GM12891 (cell line): Measurements from ENCODE around the gene KIAA1328.

Experiments
- DNase-seq: peaks from one replicate; pipeline ENCODE4 v3.0.0; 2011; ENCODE audit warnings: low spot score; ENCODE audit not compliant: insufficient read length
- FAIRE-seq: peaks from 2 replicates; lab custom pipeline; 2011; peaks lifted over from hg19 to GRCh38; lab: Jason Lieb, UNC
- PAX5 ChIP-seq: IDR thresholded peaks from 2 replicates; pipeline ENCODE4 v1.6.1; 2011; ENCODE audit warnings: low read length, moderate library complexity, mild to moderate bottlenecking; ENCODE audit not compliant: insufficient read depth, severe bottlenecking
- POLR2A ChIP-seq: IDR thresholded peaks from 2 replicates; pipeline ENCODE4 v1.6.1; 2011; ENCODE audit warnings: low read depth, low read length, control low read depth
- POLR2AphosphoS5 ChIP-seq: IDR thresholded peaks from 2 replicates; pipeline ENCODE4 v1.6.1; 2011; ENCODE audit warnings: low read depth, low read length, control low read depth
- POU2F2 ChIP-seq: IDR thresholded peaks from 2 replicates; pipeline ENCODE4 v1.6.1; 2011; ENCODE audit warnings: low read depth, mild to moderate bottlenecking, control low read depth, low read length, moderate library complexity
- SPI1 ChIP-seq: IDR thresholded peaks from 2 replicates; pipeline ENCODE4 v1.6.1; 2011; ENCODE audit warnings: low read depth, low read length, control low read depth
- TAF1 ChIP-seq: IDR thresholded peaks from 2 replicates; pipeline ENCODE4 v1.6.1; 2011; ENCODE audit warnings: low read depth, low read length, control low read depth

Gene KIAA1328

DNA sequence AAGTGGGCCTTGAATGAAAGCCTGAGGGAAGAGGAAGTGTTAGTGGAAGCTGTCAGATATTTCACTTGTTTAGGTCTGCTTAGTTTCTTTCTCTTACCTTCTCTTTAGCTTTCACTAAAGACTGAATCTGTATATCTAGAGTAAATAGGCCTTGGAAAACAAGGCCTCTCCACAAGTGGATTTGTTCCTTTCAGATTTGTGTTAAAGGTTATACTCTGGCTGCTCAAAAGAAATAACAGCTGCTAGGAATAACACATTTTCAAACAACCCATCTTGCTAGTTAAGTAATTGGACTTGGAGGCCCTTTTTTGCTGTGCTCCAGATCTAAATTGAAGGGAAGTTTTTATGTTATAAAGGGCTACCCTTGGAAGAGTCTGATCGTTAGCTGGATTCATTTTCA is 236.3 kb downstream of the KIAA1328 start:
- DNase-seq (no peak), FAIRE-seq (no peak)
- no peak for TF ChIP-seq PAX5
- no peak for TF ChIP-seq POLR2A
- TF ChIP-seq POLR2AphosphoS5 = no peak
- no peak for TF ChIP-seq SPI1
- no peak for TF ChIP-seq TAF1
- TF ChIP-seq POU2F2 = no peak

DNA sequence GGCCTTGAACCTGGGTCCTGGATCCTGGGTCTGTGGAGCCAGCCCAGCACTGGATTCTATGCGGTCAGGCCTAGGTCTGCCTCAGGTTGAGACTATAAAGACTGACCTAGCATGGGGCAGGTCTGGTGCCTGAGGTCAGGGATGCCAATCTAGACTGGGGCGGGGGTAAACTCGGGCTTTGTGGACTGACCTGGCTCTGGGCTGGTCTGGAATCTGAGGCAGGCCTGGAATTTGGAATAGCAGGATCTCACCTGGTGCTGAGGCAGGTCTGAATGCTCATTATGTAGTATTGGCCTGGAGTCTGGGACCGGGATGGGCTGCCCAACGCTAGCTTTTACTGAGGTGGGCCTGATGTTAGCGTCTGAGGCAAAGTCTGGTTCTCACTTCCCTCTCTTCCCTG is 256.0 kb downstream of the KIAA1328 start:
- FAIRE-seq (no peak), DNase-seq (no peak)
- TF ChIP-seq POLR2A (no peak), TAF1 (no peak), SPI1 (no peak), POLR2AphosphoS5 (no peak), PAX5 (no peak), POU2F2 (no peak)

DNA sequence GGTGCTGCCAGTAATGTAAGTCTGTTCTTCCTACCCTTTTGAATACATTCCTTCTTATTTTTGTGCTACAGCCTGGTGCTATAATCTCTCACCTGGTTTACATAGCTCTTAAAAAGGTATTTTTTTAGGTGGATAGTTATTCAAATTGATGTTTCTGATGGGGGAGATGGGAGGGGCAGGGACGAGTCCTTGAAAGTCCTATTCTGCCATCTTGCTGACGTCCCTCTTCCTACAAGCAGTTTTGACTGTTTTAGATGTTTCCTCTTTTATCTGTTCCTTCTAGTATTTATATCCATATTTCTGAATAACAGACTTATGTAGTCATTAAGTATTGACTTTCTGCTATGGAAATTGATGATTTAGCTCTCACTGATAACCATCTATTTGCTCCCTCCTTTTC is 256.4 kb downstream of the KIAA1328 start:
- FAIRE-seq (no peak), DNase-seq (no peak)
- no peak for TF ChIP-seq POLR2A
- TF ChIP-seq POLR2AphosphoS5 = no peak
- TF ChIP-seq POU2F2 = no peak
- no peak for TF ChIP-seq PAX5
- no peak for TF ChIP-seq SPI1

DNA sequence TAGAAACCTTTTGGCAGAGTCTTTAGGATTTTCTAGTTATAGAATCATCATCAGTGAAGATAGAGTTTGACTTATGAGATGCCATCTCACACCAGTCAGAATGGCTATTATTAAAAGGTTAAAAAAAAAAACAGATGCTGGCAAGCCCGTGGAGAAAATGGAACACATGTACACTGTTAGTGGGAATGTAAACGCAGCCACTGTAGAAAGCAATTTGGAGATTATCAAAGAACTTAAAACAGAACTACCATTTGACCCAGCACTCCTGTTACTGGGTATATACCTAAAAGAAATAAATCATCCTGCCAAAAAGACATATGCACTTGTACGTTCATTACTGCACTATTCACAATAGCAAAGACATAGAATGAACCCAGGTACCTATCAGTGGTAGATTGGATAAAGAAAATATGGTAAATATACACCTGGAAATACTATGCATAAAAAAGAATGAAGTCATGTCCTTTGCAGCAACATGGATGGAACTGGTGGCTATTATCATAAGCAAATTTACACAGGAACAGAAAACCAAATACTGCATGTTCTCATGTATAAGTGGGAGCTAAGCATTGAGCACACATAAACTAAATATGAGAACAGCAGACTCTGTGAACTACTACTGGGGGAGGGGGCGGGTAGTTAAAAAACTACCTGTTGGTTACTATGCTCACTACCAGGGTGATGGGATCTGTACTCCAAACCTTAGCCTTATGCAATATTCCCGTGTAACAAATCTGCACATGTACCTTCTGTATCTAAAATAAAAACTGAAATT is 279.0 kb downstream of the KIAA1328 start:
- TF ChIP-seq SPI1 (no peak), POU2F2 (no peak), POLR2AphosphoS5 (no peak), POLR2A (no peak), TAF1 (no peak), PAX5 (no peak)
- FAIRE-seq (no peak), DNase-seq (no peak)

- FAIRE-seq (no peak), DNase-seq (no peak)
- no peak for TF ChIP-seq POU2F2
- TF ChIP-seq TAF1 = no peak
These were observed 293.9 kb downstream of the KIAA1328 start for GRCh38 chr18:37122877-37123276.

DNA sequence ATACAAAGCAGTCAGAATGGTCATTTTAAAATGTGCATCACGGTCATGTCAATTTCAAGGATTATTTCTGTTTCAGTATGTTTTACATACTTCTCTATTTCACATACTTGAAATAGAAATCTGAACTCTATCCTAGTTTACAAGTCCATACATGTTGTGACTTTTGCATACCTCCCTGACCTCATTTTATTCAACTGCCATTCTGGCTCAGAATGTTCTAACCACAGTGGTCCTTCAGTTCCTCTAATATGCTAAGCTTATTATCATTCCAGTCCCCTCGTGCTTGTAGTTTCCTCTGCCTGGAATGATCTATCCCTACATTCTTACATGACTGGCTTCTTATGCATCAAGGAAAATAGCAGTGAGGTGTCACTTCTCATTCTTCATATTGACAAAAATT is 295.6 kb downstream of the KIAA1328 start:
- DNase-seq (no peak), FAIRE-seq (no peak)
- TF ChIP-seq PAX5 (no peak), TAF1 (no peak), POLR2A (no peak), SPI1 (peak; percentile 67), POLR2AphosphoS5 (no peak)

- no peak for DNase-seq
- TF ChIP-seq POLR2AphosphoS5 (no peak), POLR2A (no peak), PAX5 (no peak), SPI1 (no peak), TAF1 (no peak), POU2F2 (no peak)
- FAIRE-seq = no peak
These were observed 306.2 kb downstream of the KIAA1328 start for GRCh38 chr18:37135177-37135576.

GRCh38 chr18:37138456-37138855 is 309.5 kb downstream of the KIAA1328 start:
- DNase-seq (no peak), FAIRE-seq (no peak)
- no peak for TF ChIP-seq POLR2A
- no peak for TF ChIP-seq POU2F2
- no peak for TF ChIP-seq PAX5
- no peak for TF ChIP-seq TAF1
- TF ChIP-seq POLR2AphosphoS5 = no peak
- TF ChIP-seq SPI1 = no peak

- FAIRE-seq = no peak
- TF ChIP-seq SPI1 = no peak
- TF ChIP-seq POLR2A = no peak
- TF ChIP-seq TAF1 = no peak
- no peak for TF ChIP-seq POLR2AphosphoS5
- TF ChIP-seq PAX5 = no peak
- TF ChIP-seq POU2F2 = no peak
- no peak for DNase-seq
These were observed 310.9 kb downstream of the KIAA1328 start for GRCh38 chr18:37139876-37140275.

GRCh38 chr18:37144921-37145320 is 316.0 kb downstream of the KIAA1328 start:
- TF ChIP-seq PAX5 (no peak), TAF1 (no peak), POU2F2 (no peak), SPI1 (no peak), POLR2AphosphoS5 (no peak)
- FAIRE-seq (no peak), DNase-seq (no peak)
